ENCODE data around the gene ESR1.

GRCh38 chr6:151870375-151870774 is 62.9 kb downstream of the ESR1 start:
- TF ChIP-seq CTCF (IDR thresholded peaks at IDR 0.05; ENCODE audit: low read length) (no peak), EZH2 (optimal IDR thresholded peaks at IDR 0.05; ENCODE audit: low read depth, low read length) (no peak)

Data from MM.1S (cell line).